H1 (cell line): Measurements from ENCODE around the gene PLEKHM3. TPM values are rescaled to one million over a fixed set of nuclear protein-coding genes. Genes with fewer than 3 reads are reported as not detected.

Experiments used
- CTCF ChIA-PET: fragments of 300-600 bp; sonication (Branson Sonifier 250); formaldehyde crosslinking; loops from one replicate; lab custom pipeline; 2021; ENCODE audit not compliant: partially characterized antibody; lab: Charles Lee
- POLR2A ChIA-PET: fragments of 300-600 bp; sonication (Branson Sonifier 250); formaldehyde crosslinking; loops from one replicate; lab custom pipeline; 2021; ENCODE audit warnings: inconsistent platforms; ENCODE audit not compliant: partially characterized antibody; lab: Charles Lee
- DNase-seq, 2 experiments: peaks; one replicate each; pipeline versions ENCODE4 v3.0.0 to v3.0.0-alpha.2; 2010 to 2022; ENCODE audit warnings: low spot score in 2 of 2, low read depth in 1 of 2, mixed read lengths in 1 of 2
- FAIRE-seq: peaks from 2 replicates; lab custom pipeline; 2011; peaks lifted over from hg19 to GRCh38; lab: Jason Lieb, UNC
- H2AFZ ChIP-seq: 2 replicates; pipeline ENCODE4 v1.8.1; 2012; ENCODE audit warnings: low read length, inconsistent platforms
- H2AK5ac ChIP-seq: 2 replicates; pipeline ENCODE4 v1.6.1; 2013; ENCODE audit warnings: low read depth, low read length
- H2BK120ac ChIP-seq: replicated peaks from 2 replicates; pipeline ENCODE3; 2013; ENCODE audit warnings: low read depth, low read length, inconsistent platforms
- H2BK12ac ChIP-seq: 2 replicates; pipeline ENCODE4 v1.6.1; 2013; ENCODE audit warnings: low read depth, low read length
- H2BK15ac ChIP-seq: 2 replicates; pipeline ENCODE4 v1.6.1; 2013; ENCODE audit warnings: low read length
- H2BK20ac ChIP-seq: 2 replicates; pipeline ENCODE4 v1.6.1; 2013; ENCODE audit warnings: low read length
- H2BK5ac ChIP-seq: 2 replicates; pipeline ENCODE4 v1.6.1; 2013; ENCODE audit warnings: low read depth, low read length
- H3K14ac ChIP-seq: 2 replicates; pipeline ENCODE4 v1.6.1; 2013; ENCODE audit warnings: inconsistent platforms; ENCODE audit not compliant: insufficient read length
- H3K18ac ChIP-seq: 2 replicates; pipeline ENCODE4 v1.6.1; 2013; ENCODE audit warnings: low read length; ENCODE audit errors: extremely low read depth
- H3K23ac ChIP-seq: 2 replicates; pipeline ENCODE4 v1.6.1; 2013; ENCODE audit warnings: inconsistent platforms; ENCODE audit not compliant: insufficient read length
- H3K23me2 ChIP-seq: 2 replicates; pipeline ENCODE4 v1.6.1; 2013; ENCODE audit warnings: low read depth, low read length
- H3K27ac ChIP-seq: 2 replicates; pipeline ENCODE4 v1.6.1; 2011; ENCODE audit warnings: low read depth, low read length, inconsistent platforms
- H3K27me3 ChIP-seq, 4 experiments: replicated peaks in 1 of 4; 1 replicate in 1 of 4; 2 replicates in 3 of 4; pipeline versions ENCODE4 v1.6.1 to v1.8.1; 2011 to 2013; ENCODE audit warnings: low read length in 3 of 4, mild to moderate bottlenecking in 3 of 4, inconsistent platforms in 2 of 4, mixed read lengths in 2 of 4, moderate library complexity in 1 of 4; ENCODE audit not compliant: control insufficient read depth in 3 of 4, insufficient read depth in 3 of 4; ENCODE audit errors: extremely low read depth in 1 of 4
- H3K36me3 ChIP-seq, 4 experiments: 2 replicates each; pipeline versions ENCODE4 v1.6.1 to v1.8.1; 2011 to 2013; ENCODE audit warnings: mild to moderate bottlenecking in 4 of 4, low read length in 3 of 4, moderate library complexity in 2 of 4, control low read depth in 1 of 4, inconsistent platforms in 1 of 4; ENCODE audit not compliant: insufficient read depth in 4 of 4, control insufficient read depth in 2 of 4
- H3K4ac ChIP-seq: replicated peaks from 2 replicates; pipeline ENCODE3; 2013; ENCODE audit warnings: low read length, low read depth, mixed read lengths, inconsistent platforms; ENCODE audit not compliant: insufficient read length
- H3K4me1 ChIP-seq, 4 experiments: replicated peaks in 1 of 4; 1 replicate in 1 of 4; 2 replicates in 3 of 4; pipeline versions ENCODE4 v1.6.1 to v1.8.1; 2011 to 2013; ENCODE audit warnings: low read length in 3 of 4, inconsistent platforms in 2 of 4, mixed read lengths in 1 of 4; ENCODE audit not compliant: insufficient read depth in 4 of 4, control insufficient read depth in 3 of 4
- H3K4me2 ChIP-seq, 2 experiments: 2 replicates each; pipeline versions ENCODE4 v1.6.1 to v1.8.1; 2011 to 2013; ENCODE audit warnings: low read depth in 2 of 2, low read length in 2 of 2, control low read depth in 1 of 2, inconsistent platforms in 1 of 2, mild to moderate bottlenecking in 1 of 2; ENCODE audit not compliant: insufficient read depth in 1 of 2
- H3K4me3 ChIP-seq, 4 experiments: fragments of 200-600, 300-600 bp in 1 of 4; sonication (generic), shearing (Covaris generic), sonication (Bioruptor Twin) in 1 of 4; 2 replicates each; pipeline versions ENCODE4 v1.5.1 to v1.8.1; 2011 to 2016; ENCODE audit warnings: low read length in 4 of 4, low read depth in 3 of 4, control low read depth in 2 of 4, inconsistent platforms in 2 of 4, mild to moderate bottlenecking in 2 of 4, mixed read lengths in 1 of 4, moderate library complexity in 1 of 4; ENCODE audit not compliant: insufficient read depth in 2 of 4; ENCODE audit errors: extremely low read depth in 1 of 4
- H3K56ac ChIP-seq: replicated peaks from 2 replicates; pipeline ENCODE3; 2013; ENCODE audit warnings: low read depth, mild to moderate bottlenecking, mixed read lengths, low read length, inconsistent platforms; ENCODE audit not compliant: insufficient read length
- H3K79me1 ChIP-seq: 2 replicates; pipeline ENCODE4 v1.6.1; 2013; ENCODE audit warnings: low read depth, low read length, control low read depth
- H3K79me2 ChIP-seq, 2 experiments: 2 replicates each; pipeline versions ENCODE4 v1.6.1 to v1.8.1; 2012 to 2013; ENCODE audit warnings: low read length in 2 of 2, mild to moderate bottlenecking in 2 of 2, inconsistent platforms in 1 of 2; ENCODE audit not compliant: insufficient read depth in 2 of 2, control insufficient read depth in 1 of 2
- H3K9ac ChIP-seq, 4 experiments: replicated peaks in 1 of 4; 1 replicate in 1 of 4; 2 replicates in 3 of 4; pipeline versions ENCODE4 v1.6.1 to v1.8.1; 2011 to 2013; ENCODE audit warnings: low read depth in 3 of 4, low read length in 3 of 4, control low read depth in 2 of 4, mild to moderate bottlenecking in 2 of 4, moderate library complexity in 2 of 4, inconsistent platforms in 1 of 4; ENCODE audit errors: extremely low read depth in 1 of 4
- H3K9me3 ChIP-seq, 2 experiments: 2 replicates each; pipeline versions ENCODE4 v1.6.1 to v1.8.1; 2012 to 2013; ENCODE audit warnings: mild to moderate bottlenecking in 2 of 2, moderate library complexity in 2 of 2, control low read depth in 1 of 2, inconsistent platforms in 1 of 2, low read depth in 1 of 2, low read length in 1 of 2, mixed read lengths in 1 of 2; ENCODE audit not compliant: insufficient read depth in 2 of 2
- H4K20me1 ChIP-seq, 2 experiments: replicated peaks in 1 of 2; 2 replicates each; pipeline versions ENCODE3 to v1.8.1; 2011 to 2013; ENCODE audit warnings: inconsistent platforms in 2 of 2, low read length in 2 of 2, mild to moderate bottlenecking in 1 of 2; ENCODE audit not compliant: insufficient read depth in 2 of 2, control insufficient read depth in 1 of 2
- H4K5ac ChIP-seq: 2 replicates; pipeline ENCODE4 v1.6.1; 2013; ENCODE audit warnings: low read length, low read depth, mixed read lengths, inconsistent platforms; ENCODE audit not compliant: insufficient read length
- H4K8ac ChIP-seq: 2 replicates; pipeline ENCODE4 v1.8.0; 2013; ENCODE audit warnings: mild to moderate bottlenecking, moderate library complexity, low read length, inconsistent platforms; ENCODE audit not compliant: insufficient read depth; ENCODE audit errors: extremely low read depth
- H4K91ac ChIP-seq: replicated peaks from 2 replicates; pipeline ENCODE3; 2013; ENCODE audit warnings: low read length, mixed read lengths, inconsistent platforms; ENCODE audit not compliant: insufficient read length
- GTF2F1 ChIP-seq: IDR thresholded peaks from 2 replicates; pipeline ENCODE4 v1.6.1; 2012; ENCODE audit warnings: low read depth, low read length, improper control_type of control experiment, borderline replicate concordance
- SP4 ChIP-seq: IDR thresholded peaks from 2 replicates; pipeline ENCODE4 v1.6.1; 2012; ENCODE audit warnings: low read length, inconsistent platforms
- TAF7 ChIP-seq: optimal IDR thresholded peaks from 2 replicates; pipeline ENCODE3; 2011; ENCODE audit warnings: low read depth, mild to moderate bottlenecking, inconsistent platforms, low read length, moderate library complexity, borderline replicate concordance
- WGBS, 2 experiments: shearing (Covaris generic) in 1 of 2; methylation state at CpG; one replicate each; pipeline versions ENCODE4 v1.1.6 to v1.1.7; 2013 to 2015; ENCODE audit warnings: low lambda C conversion rate in 2 of 2, mixed read lengths in 2 of 2, inconsistent platforms in 1 of 2, low coverage in 1 of 2, missing lambda C conversion rate in 1 of 2; ENCODE audit not compliant: insufficient replicate concordance in 2 of 2, insufficient coverage in 1 of 2, insufficient read length in 1 of 2; ENCODE audit errors: extremely low coverage in 1 of 2, missing lambda C conversion rate in 1 of 2; 5-methylcytosine and 5-hydroxymethylcytosine counted together
- polyA plus RNA-seq, 7 experiments: library from polyadenylated mRNA; depleted of rRNA in 3 of 7; stranded (reverse) in 5 of 7; unstranded in 2 of 7; fragments of >200 nt in 5 of 7; fragments of 200-250 nt in 2 of 7; gene quantifications; 1 replicate in 5 of 7; 2 replicates in 1 of 7; 4 replicates in 1 of 7; pipeline versions ENCODE4 v1.2.1 to v1.2.3, GENCODE V29; 2011 to 2013; ENCODE audit warnings: missing spikeins in 2 of 7, mixed read lengths in 2 of 7
- total RNA-seq: library from RNA; stranded (reverse); fragmentation: NEBNext Ultra II Directional; extraction: Animal tissue kit (Norgen Biotek cat#: 25700); gene quantifications from 2 replicates; pipeline ENCODE4 v1.2.1, GENCODE V29; 2021

Gene PLEKHM3
- total and polyA plus RNA-seq, 2 of the 8 experiments (the other 6 are each of a cell fraction or from before 2014, with no cell fraction given): 2.3 to 5.8 TPM

- 81% methylated on average over 2 of the region's 2 CpGs; no CpG with 5 or more reads in 1 of the 2 experiments for WGBS, 2 experiments
- POLR2A ChIA-PET: no interaction called here
- Histone ChIP-seq H3K4me1 (no peaks in the 10 kb centered on the region), H3K9me3 (no peaks in the 10 kb centered on the region), H3K36me3 (no peaks in the 10 kb centered on the region), H4K8ac (no peak overlapping the region), H2BK5ac (no peak overlapping the region), H2BK15ac (no peak overlapping the region), H3K23me2 (no peaks in the 10 kb centered on the region), H2BK12ac (no peak overlapping the region), H3K4me3 (no peak overlapping the region), H3K27me3 (no peaks in the 10 kb centered on the region), H4K91ac (no peak overlapping the region), H3K9ac (no peak overlapping the region), H3K18ac (no peak overlapping the region), H3K27ac (no peak overlapping the region), H2BK120ac (no peak overlapping the region), H2BK20ac (no peak overlapping the region), H3K14ac (no peak overlapping the region), H3K56ac (no peak overlapping the region), H2AK5ac (no peak overlapping the region), H4K5ac (no peak overlapping the region), H3K4ac (no peak overlapping the region), H3K4me2 (no peak overlapping the region), H3K23ac (no peak overlapping the region), H3K79me2 (no peaks in the 10 kb centered on the region), H2AFZ (no peak overlapping the region), H4K20me1 (no peaks in the 10 kb centered on the region), H3K79me1 (no peaks in the 10 kb centered on the region)
- DNase-seq (no peak), FAIRE-seq (no peak)
- CTCF ChIA-PET: no interaction called here
- TF ChIP-seq SP4 (no peak), TAF7 (no peak), GTF2F1 (no peak)
Measured at GRCh38 chr2:207983641-207984042, 41.7 kb downstream of the PLEKHM3 start.
